ENCODE data around the gene MSX2.

The MSX2 gene

GRCh38 chr5:174698156-174698555 lies 26.2 kb upstream of the MSX2 start:
- Histone ChIP-seq H3K4me1 (ENCODE audit: control insufficient read depth, insufficient read depth, low read length) (no peaks in the 10 kb centered on the region), H3K27ac (ENCODE audit: low read depth, low read length) (no peak overlapping the region), H3K36me3 (ENCODE audit: control insufficient read depth, insufficient read depth, low read length) (no peaks in the 10 kb centered on the region), H3K9ac (ENCODE audit: low read length) (no peak overlapping the region), H3K27me3 (ENCODE audit: control insufficient read depth, insufficient read depth, low read length) (peaks cover 2% of the 10 kb centered on the region), H3K4me3 (ENCODE audit: low read length) (no peak overlapping the region)

- Histone ChIP-seq H3K27me3 (ENCODE audit: control insufficient read depth, insufficient read depth, low read length) (peaks cover under 1% of the 10 kb centered on the region), H3K27ac (ENCODE audit: low read depth, low read length) (no peak overlapping the region), H3K9ac (ENCODE audit: low read length) (no peak overlapping the region), H3K36me3 (ENCODE audit: control insufficient read depth, insufficient read depth, low read length) (no peaks in the 10 kb centered on the region), H3K4me3 (ENCODE audit: low read length) (no peak overlapping the region), H3K4me1 (ENCODE audit: control insufficient read depth, insufficient read depth, low read length) (no peaks in the 10 kb centered on the region)
Measured at GRCh38 chr5:174699131-174699530, 25.3 kb upstream of the MSX2 start.

- Histone ChIP-seq H3K4me1 (ENCODE audit: control insufficient read depth, insufficient read depth, low read length) (no peaks in the 10 kb centered on the region), H3K27ac (ENCODE audit: low read depth, low read length) (no peak overlapping the region), H3K27me3 (ENCODE audit: control insufficient read depth, insufficient read depth, low read length) (no peaks in the 10 kb centered on the region), H3K36me3 (ENCODE audit: control insufficient read depth, insufficient read depth, low read length) (no peaks in the 10 kb centered on the region), H3K9ac (ENCODE audit: low read length) (no peak overlapping the region), H3K4me3 (ENCODE audit: low read length) (no peak overlapping the region)
Measured at GRCh38 chr5:174706997-174707572, 17.3 kb upstream of the MSX2 start.

- Histone ChIP-seq H3K4me3 (ENCODE audit: low read length) (no peak overlapping the region), H3K9ac (ENCODE audit: low read length) (no peak overlapping the region), H3K36me3 (ENCODE audit: control insufficient read depth, insufficient read depth, low read length) (no peaks in the 10 kb centered on the region), H3K27ac (ENCODE audit: low read depth, low read length) (no peak overlapping the region), H3K4me1 (ENCODE audit: control insufficient read depth, insufficient read depth, low read length) (no peaks in the 10 kb centered on the region), H3K27me3 (ENCODE audit: control insufficient read depth, insufficient read depth, low read length) (no peaks in the 10 kb centered on the region)
Measured at GRCh38 chr5:174707671-174708070, 16.7 kb upstream of the MSX2 start.

GRCh38 chr5:174708476-174709207 lies 15.7 kb upstream of the MSX2 start:
- Histone ChIP-seq H3K27me3 (ENCODE audit: control insufficient read depth, insufficient read depth, low read length) (no peaks in the 10 kb centered on the region), H3K9ac (ENCODE audit: low read length) (no peak overlapping the region)

GRCh38 chr5:174714751-174715150 lies 9.6 kb upstream of the MSX2 start:
- H3K4me1 ChIP-seq (ENCODE audit: control insufficient read depth, insufficient read depth, low read length), result no peaks in the 10 kb centered on the region
- no peak overlapping the region for H3K27ac ChIP-seq (ENCODE audit: low read depth, low read length)
- H3K9ac ChIP-seq (ENCODE audit: low read length), result no peak overlapping the region
- peaks cover 3% of the 10 kb centered on the region for H3K27me3 ChIP-seq (ENCODE audit: control insufficient read depth, insufficient read depth, low read length)
- no peak overlapping the region for H3K4me3 ChIP-seq (ENCODE audit: low read length)
- H3K36me3 ChIP-seq (ENCODE audit: control insufficient read depth, insufficient read depth, low read length), result no peaks in the 10 kb centered on the region

More at GRCh38 chr5:174708476-174709207, 15.7 kb upstream of the MSX2 start:
- Histone ChIP-seq H3K4me1 (ENCODE audit: control insufficient read depth, insufficient read depth, low read length) (no peaks in the 10 kb centered on the region), H3K36me3 (ENCODE audit: control insufficient read depth, insufficient read depth, low read length) (no peaks in the 10 kb centered on the region), H3K4me3 (ENCODE audit: low read length) (no peak overlapping the region), H3K27ac (ENCODE audit: low read depth, low read length) (no peak overlapping the region)

GRCh38 chr5:174715804-174716203 lies 8.6 kb upstream of the MSX2 start:
- H3K4me3 ChIP-seq (ENCODE audit: low read length), result no peak overlapping the region
- H3K27ac ChIP-seq (ENCODE audit: low read depth, low read length), result no peak overlapping the region
- no peak overlapping the region for H3K9ac ChIP-seq (ENCODE audit: low read length)
- H3K4me1 ChIP-seq (ENCODE audit: control insufficient read depth, insufficient read depth, low read length), result peaks cover 2% of the 10 kb centered on the region
- H3K36me3 ChIP-seq (ENCODE audit: control insufficient read depth, insufficient read depth, low read length), result no peaks in the 10 kb centered on the region
- peaks cover 7% of the 10 kb centered on the region for H3K27me3 ChIP-seq (ENCODE audit: control insufficient read depth, insufficient read depth, low read length)

- Histone ChIP-seq H3K9ac (ENCODE audit: low read length) (no peak overlapping the region), H3K36me3 (ENCODE audit: control insufficient read depth, insufficient read depth, low read length) (no peaks in the 10 kb centered on the region), H3K4me1 (ENCODE audit: control insufficient read depth, insufficient read depth, low read length) (peaks cover 3% of the 10 kb centered on the region), H3K4me3 (ENCODE audit: low read length) (no peak overlapping the region), H3K27me3 (ENCODE audit: control insufficient read depth, insufficient read depth, low read length) (peaks cover 19% of the 10 kb centered on the region), H3K27ac (ENCODE audit: low read depth, low read length) (no peak overlapping the region)
Measured at GRCh38 chr5:174717826-174718455, 6.4 kb upstream of the MSX2 start.

- H3K27me3 ChIP-seq (ENCODE audit: control insufficient read depth, insufficient read depth, low read length), result peaks cover 19% of the 10 kb centered on the region
- H3K27ac ChIP-seq (ENCODE audit: low read depth, low read length), result no peak overlapping the region
- no peak overlapping the region for H3K4me3 ChIP-seq (ENCODE audit: low read length)
- H3K9ac ChIP-seq (ENCODE audit: low read length), result no peak overlapping the region
- H3K36me3 ChIP-seq (ENCODE audit: control insufficient read depth, insufficient read depth, low read length), result no peaks in the 10 kb centered on the region
- peaks cover 3% of the 10 kb centered on the region for H3K4me1 ChIP-seq (ENCODE audit: control insufficient read depth, insufficient read depth, low read length)
Measured at GRCh38 chr5:174718880-174719610, 5.3 kb upstream of the MSX2 start.

GRCh38 chr5:174719793-174720611 lies 4.4 kb upstream of the MSX2 start:
- Histone ChIP-seq H3K27me3 (ENCODE audit: control insufficient read depth, insufficient read depth, low read length) (peaks cover 19% of the 10 kb centered on the region), H3K4me3 (ENCODE audit: low read length) (no peak overlapping the region), H3K4me1 (ENCODE audit: control insufficient read depth, insufficient read depth, low read length) (peaks cover 3% of the 10 kb centered on the region), H3K27ac (ENCODE audit: low read depth, low read length) (no peak overlapping the region), H3K9ac (ENCODE audit: low read length) (no peak overlapping the region), H3K36me3 (ENCODE audit: control insufficient read depth, insufficient read depth, low read length) (no peaks in the 10 kb centered on the region)

- Histone ChIP-seq H3K9ac (ENCODE audit: low read length) (no peak overlapping the region), H3K27ac (ENCODE audit: low read depth, low read length) (no peak overlapping the region), H3K4me3 (ENCODE audit: low read length) (no peak overlapping the region), H3K36me3 (ENCODE audit: control insufficient read depth, insufficient read depth, low read length) (no peaks in the 10 kb centered on the region), H3K4me1 (ENCODE audit: control insufficient read depth, insufficient read depth, low read length) (peaks cover 3% of the 10 kb centered on the region), H3K27me3 (ENCODE audit: control insufficient read depth, insufficient read depth, low read length) (peaks cover 25% of the 10 kb centered on the region)
Measured at GRCh38 chr5:174720612-174721529, 3.5 kb upstream of the MSX2 start.
